Fibroblast of peridontal ligament (primary cell): ENCODE data around the gene TRDN.
"Not testable (repeated sequence)": the region's sequence is repeated elsewhere in the genome, so short reads cannot be mapped to it uniquely, and the experiment has no call there.

Experiments used
- DNase-seq: peaks from one replicate; pipeline ENCODE4 v3.0.0-alpha.2; 2010; ENCODE audit errors: extremely low read depth

Gene TRDN

GRCh38 chr6:123288649-123289048 lies 348.1 kb downstream of the TRDN start:
- DNase-seq = no peak

DNA sequence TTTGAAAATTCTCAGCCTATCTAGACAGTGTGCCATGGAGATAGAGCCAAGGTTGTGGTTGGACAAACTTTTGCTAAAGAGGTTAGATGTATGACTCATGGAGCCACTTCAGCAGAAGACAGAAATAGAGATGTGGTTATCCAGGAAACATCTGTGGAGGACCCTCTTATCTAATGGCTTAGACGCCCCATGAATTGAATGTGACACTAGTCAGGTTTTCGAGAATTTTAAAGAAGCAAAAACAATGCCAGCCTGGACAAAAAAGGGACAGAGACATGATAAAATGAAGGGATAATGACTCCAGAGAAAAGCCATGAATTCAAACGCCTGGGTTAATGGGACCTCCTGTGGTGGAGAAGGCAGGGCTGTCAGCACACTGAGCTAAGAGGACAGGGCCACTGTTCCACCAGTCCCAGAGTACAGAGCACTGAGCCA lies 360.2 kb downstream of the TRDN start:
- DNase-seq = no peak

DNA sequence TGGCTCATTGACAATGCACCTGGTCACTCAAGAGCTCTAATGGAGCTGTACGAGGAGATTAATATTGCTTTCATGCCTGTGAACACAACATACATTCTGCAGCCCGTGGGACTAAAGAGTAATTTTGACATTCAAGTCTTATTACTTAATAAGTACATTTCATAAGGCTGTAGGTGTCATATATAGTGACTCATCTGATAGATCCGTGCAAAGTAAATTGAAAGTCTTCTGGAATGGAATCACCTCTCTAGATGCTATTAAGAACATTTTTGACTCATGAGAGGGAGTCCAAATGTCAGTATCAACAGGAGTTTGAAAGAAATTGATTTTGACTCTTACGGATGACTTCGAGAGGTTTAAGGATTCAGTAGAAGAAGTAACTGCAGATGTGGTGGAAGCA lies 372.8 kb downstream of the TRDN start:
- no peak for DNase-seq

DNA sequence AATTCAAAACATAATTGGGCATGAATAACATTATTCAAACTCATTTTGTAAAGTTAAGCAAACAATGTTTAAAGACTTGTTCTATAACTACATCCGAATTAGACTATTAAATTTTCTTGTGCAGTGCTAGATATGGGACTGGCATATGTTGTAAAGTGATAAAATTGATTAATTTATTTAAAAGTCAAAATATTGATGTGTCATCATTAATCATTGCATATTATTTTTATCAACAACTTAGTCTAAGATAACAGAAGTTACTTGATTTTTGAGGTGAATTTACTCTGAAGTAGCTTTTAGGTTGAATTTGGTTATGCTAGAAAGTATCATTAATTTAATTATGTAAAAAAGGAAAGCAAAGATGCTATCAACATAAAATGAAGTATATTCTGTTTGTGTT lies 396.1 kb downstream of the TRDN start:
- no peak for DNase-seq

GRCh38 chr6:123233336-123233735 lies 403.4 kb downstream of the TRDN start:
- DNase-seq = no peak

DNA sequence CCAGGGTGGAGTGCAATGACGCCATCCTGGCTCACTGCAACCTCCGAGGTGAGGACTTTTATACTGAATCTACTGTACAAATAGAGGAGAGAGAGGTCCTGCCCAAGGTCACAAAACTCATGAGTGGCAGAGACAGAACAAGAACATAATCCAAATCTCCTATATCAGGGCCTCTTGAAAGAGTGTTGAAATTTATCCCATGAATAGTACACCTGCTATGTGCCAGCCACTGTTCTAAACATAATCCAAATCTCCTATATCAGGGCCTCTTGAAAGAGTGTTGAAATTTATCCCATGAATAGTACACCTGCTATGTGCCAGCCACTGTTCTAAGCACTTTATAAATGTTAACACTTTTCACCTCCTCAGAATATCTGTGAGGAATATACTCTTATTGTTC lies 409.0 kb downstream of the TRDN start:
- DNase-seq = not testable (repeated sequence)

DNA sequence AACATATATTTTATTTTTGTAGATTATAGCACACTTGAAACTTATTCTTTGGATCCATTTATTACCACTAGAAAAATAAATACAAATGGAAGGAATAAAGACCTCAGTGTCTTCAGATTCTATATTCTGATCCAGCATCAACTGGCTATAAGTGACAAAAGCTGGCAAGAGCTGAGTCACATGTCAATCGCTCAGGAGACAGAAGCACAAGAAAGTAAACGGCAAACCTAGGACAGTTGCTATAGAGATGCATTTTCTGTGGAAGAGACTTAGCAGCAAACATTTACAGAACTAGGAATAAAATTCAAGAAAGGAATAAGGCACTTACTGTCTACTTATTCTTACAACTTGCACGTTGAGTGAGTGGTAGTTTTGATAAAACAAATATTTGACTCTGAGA lies 410.4 kb downstream of the TRDN start:
- no peak for DNase-seq

DNA sequence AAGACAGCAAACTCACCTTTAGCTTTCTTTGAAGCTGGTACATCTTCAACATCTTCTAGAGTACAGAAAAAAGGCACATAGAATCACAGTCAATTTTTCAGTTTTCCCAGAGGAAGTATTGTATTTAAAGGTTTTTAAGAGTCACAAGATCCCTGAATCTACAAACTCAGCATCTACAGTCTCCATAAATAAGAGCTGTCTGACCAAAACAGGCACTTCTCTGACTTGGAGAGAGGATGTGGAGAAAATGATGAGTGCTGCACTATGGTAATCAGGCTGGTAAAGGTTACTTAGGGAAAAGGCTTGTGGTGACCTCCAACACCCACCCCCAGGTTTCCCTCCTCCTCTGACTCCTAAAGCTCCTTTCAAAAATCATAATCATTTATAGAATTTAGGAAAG lies 412.7 kb downstream of the TRDN start:
- DNase-seq = no peak

DNA sequence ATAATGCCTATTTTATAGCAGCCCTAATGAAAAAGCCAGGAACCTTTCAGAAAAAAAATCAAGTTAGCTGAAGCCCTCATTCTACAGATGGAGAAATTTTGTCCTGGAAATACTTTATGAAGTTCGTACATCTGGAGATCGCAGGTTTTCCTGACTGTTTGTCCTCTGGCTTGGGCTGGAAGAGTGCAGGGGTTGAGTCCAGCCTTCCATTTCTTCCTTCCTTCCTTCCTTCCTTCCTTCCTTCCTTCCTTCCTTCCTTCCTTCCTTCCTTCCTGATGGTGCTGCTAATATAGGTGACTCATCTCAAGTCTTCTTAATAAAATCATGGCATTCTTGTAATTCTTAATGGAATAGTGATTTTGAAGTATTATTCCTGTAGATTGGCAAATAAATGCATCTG lies 413.3 kb downstream of the TRDN start:
- no peak for DNase-seq

- no peak for DNase-seq
Observed at GRCh38 chr6:123215211-123215610, 421.5 kb downstream of the TRDN start.

DNA sequence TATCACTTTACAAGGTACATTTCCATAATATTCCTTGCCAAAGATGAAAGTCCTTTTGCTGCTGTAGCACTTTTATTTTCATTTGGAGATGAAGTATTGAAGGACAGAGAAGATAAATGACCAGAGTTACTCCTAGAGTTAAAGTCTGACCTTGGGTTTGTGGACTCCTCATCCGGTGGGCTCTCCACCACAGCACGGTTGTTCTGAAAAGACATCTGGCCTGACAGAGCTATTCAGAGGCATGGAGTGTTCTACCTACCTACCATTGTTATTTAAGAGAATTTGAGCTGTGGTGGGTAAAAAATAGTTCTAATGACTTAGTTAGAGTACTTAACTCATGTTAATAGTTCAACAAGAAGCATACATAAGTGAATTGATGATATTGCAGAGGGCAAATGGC lies 422.3 kb downstream of the TRDN start:
- DNase-seq = no peak

DNA sequence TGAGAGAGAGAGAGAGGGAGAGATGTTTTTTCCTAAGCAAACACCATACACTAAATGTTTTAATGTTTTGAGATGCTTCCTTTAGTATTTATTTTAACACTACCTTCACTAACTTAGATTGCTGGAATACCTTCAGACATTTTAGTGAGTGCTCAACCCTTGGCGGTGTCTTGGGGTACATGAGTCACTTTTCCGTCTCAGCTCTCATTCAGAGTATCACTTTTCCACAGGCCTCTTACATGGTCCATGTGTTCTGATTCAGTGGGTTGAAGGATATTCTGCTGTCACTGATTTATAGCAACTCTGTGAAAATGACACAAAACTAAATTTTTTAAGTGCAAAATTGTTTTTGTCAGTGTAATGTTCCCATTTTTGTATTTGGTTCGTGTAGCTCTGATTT lies 422.8 kb downstream of the TRDN start:
- DNase-seq = no peak

- DNase-seq = no peak
Observed at GRCh38 chr6:123211777-123212545, 424.8 kb downstream of the TRDN start.

- DNase-seq = no peak
Observed at GRCh38 chr6:123210645-123211044, 426.1 kb downstream of the TRDN start.

DNA sequence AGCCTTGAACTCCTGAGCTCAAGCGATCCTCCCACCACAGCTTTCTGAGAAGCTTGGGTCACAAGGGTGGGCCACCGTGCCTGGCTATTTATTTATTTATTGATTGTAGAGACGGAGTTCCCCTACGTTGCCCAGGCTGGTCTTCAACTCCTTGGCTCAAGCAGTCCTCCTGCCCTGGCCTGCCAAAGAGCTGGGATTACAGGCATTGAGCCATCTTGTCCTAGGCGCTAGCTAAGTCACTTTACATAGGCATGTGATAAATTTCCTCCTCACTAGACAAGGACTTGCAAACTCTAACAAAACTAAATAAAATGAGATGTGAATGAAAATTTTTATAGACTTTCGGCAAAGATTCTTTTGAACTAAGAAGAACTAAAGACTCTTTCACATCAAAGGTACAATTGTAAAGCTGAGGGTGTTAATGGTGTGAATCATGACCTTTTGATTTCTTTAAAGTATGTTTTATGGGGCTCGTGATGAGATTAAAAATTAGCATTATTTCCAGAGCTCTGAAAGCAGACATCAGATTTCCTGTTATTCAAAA lies 428.7 kb downstream of the TRDN start:
- no peak for DNase-seq

DNA sequence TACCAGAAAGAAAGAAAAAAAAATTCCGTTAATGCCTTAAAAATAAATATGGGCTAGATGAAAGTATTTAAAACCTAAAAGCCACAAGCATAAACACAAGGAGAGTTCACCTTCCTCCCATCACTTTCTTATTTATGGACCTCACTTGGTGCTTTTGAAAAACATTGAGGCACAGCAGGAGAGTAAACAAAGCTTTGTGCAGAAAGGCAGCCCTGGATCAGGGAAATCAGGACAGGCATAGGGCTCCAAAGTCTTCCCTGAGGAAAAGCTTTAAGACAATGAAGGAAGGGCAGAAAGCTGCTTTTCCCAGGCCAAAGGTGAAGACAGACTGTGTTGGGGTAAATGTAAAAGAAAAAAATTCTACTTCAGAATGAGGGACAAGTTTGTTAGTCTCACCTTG lies 432.8 kb downstream of the TRDN start:
- no peak for DNase-seq

DNA sequence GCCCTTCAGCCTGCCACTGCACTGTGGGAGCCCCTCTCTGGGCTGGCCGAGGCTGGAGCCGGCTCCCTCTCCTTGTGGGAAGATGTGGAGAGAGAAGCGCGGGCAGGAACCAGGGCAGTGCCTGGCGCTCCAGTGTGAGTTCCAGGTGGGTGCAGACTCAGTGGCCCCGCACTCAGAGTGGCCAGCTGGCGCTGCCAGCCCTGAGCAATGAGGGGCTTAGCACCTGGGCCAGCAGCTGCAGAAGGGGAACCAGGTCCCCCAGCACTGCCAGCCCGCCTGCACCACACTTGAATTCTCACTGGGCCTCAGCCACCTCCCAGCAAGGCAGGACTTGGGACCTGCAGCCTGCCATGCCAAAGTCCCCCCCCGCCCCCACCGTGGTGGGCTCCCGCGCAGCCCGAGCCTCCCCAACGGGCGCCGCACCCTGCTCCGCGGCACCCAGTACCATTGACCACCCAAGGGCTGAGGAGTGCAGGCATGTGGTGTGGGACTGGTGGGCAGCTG lies 434.8 kb downstream of the TRDN start:
- no peak for DNase-seq

GRCh38 chr6:123193298-123193697 lies 443.5 kb downstream of the TRDN start:
- DNase-seq = no peak

DNA sequence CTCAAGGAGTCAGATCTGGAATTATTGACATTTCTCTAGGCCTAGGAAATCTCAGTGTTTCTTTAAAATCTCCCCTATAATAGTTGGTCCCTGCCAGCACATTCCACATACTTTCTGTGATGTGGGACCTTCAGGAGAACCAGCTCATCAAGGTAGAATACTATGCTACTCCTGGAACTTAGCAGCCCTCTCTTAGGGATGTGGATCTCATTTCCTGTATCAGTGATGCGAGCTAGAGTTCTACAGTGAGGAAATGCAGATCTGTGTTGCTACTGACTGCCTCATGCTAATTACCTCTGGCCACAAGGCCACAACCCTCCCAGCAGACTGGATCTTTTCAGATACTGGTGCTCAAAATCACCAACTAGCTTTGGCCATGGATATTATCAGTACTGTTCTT lies 446.9 kb downstream of the TRDN start:
- no peak for DNase-seq

DNA sequence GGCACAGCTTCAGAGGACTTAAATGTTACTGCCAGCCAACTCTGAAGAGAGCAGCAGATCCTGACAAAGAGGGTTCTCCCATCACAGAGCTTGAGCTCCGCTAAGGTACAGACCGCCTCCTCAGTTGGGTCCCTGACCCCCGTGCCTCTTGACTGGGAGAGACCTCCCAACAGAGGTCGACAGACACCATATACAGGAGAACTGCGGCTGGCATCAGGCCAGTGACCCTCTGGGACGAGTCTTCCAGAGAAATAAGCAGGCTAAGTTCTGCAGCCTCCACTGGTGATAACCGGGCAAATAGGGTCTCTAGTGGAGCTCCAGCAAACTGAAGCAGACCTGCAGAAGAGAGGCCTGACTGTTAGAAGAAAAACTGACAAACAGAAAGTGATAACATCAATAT lies 453.8 kb downstream of the TRDN start:
- DNase-seq = no peak

DNA sequence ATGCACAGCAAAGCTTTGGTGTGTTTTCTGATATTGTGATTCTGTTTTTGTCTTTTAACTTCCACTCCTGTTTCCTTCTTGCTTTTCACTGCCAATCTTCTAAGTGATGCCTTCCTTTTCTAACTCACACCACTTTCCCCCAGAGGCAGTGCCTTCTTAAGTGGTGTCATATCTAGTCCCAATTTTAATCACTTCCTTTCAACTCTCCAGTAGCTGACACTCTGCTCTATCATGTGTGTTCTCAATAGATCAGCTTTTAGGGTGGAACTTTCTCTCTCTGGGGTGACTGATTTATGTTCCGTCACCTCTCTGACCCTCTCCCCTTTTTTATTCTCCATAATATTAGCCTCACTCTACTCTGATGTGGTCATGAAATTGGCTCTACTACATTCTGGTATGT lies 460.0 kb downstream of the TRDN start:
- DNase-seq = no peak

DNA sequence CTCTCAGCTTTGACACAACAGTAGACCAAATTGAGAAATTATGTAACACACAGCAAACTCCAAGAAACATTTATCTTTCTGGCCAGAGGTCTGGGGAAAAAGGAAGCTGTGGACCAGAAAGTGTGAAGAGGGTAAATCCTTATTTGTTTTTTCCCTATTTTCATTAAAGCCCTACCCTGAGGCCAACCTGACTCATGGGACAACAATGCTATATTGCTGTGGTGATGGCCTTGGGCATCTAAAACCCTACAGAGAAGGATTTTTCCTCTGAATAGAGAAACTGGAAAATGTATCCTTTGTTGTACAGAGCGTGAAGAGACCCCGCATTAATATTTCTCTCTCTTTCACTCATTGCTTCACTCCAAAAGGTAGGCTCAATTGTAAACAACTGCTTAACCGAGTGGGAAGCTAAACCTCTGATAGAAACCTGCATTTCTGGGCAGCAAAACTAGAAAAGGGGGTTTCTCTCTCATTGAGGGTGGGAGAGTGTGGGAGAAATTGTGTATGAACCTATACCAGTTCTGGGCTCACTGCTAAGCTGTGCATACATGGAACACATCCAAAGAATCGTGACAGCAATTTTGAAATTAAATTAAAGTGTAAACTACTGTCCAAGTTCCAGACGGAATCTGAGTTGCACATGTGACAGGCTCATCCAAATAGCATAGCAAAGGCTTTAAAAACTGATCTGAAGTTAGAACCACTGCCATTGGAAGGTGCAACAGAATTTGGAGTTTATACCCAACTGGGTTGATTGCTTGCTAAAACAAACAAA lies 465.2 kb downstream of the TRDN start:
- DNase-seq = no peak

DNA sequence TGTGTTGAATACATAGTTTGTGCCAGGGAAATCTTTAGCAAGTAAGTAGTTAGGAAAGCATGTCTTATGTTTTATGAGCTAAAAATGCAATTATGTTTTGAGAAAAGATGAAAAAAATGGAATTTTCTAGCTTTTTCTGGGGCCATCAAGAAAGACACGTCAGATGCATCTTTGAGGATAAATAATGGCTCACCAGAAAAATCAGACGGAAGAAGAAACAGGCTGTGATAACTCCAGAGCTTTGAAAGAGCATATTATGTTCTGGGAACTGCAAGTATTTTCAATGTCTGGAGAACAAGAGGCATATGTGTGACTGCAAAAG lies 467.0 kb downstream of the TRDN start:
- no peak for DNase-seq
